Neural progenitor cell (in vitro differentiated cells): ENCODE data around the gene FAU.

Experiments
- CTCF ChIP-seq: fragments of 200-600 bp; sonication (generic); IDR thresholded peaks from 2 replicates; pipeline ENCODE4 v1.5.1; 2017; ENCODE audit warnings: antibody characterized with exemption, mild to moderate bottlenecking
- EZH2 ChIP-seq: fragments of 200-600 bp; sonication (generic); IDR thresholded peaks from 2 replicates; pipeline ENCODE4 v1.6.1; 2017; ENCODE audit warnings: antibody characterized with exemption, mild to moderate bottlenecking, moderate library complexity

DNA sequence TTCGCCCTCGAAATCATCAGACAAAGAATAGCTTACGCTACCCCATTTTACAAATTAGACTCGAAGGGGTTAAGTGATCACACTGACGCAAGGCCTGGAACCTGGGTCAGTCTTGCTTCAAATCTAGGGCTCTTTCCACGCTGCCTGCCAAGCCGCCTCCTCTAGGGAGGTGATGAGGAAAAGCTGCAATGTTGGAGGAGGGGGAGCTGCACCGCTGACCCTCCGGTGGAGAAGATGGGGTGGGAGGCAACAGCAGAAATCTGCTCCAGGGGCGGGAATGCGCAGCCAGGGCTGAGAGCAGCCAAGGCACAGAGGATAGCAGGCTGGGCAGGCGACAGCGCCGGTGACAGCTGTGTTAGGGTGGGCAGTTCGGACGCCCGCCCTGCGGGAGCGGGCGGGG is 11.8 kb upstream of the FAU start:
- TF ChIP-seq CTCF (no peak), EZH2 (no peak)
